ENCODE measurements around the gene PLSCR1.

DNA sequence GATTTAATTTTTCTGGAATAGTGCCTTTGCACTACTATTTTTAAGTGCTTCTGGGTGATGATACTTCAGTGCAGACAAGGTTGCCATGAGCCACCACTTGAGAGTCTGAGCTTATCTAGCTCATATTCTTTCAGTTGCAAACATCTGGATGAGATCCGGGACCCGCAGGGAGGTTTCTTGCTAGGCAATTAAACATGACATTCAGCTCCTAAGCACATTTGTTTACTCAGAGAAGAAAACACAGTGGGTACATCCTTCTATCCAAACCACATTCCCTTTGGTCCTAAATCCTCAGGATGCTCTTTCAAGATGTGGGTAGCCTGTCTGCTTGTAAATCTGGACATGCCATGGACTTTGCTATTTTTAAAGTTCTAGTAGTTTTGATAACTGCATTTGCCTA lies 12.0 kb downstream of the PLSCR1 start:
- no peak for TF ChIP-seq CTCF (IDR thresholded peaks at IDR 0.05; ENCODE audit: insufficient read depth, low read length, poor library complexity, severe bottlenecking)
- no peak for TF ChIP-seq EZH2phosphoT487 (conservative IDR thresholded peaks at IDR 0.05; ENCODE audit: low read length)

Data from SU-DHL-6 (cell line).